T-helper 17 cell (primary cell): ENCODE measurements around the gene HUS1. TPM values are rescaled to one million over a fixed set of nuclear protein-coding genes. Genes with fewer than 3 reads are reported as not detected.
"Not testable (repeated sequence)": the region's sequence is repeated elsewhere in the genome, so short reads cannot be mapped to it uniquely, and the experiment has no call there.

Source experiments
- ATAC-seq: fragments of 150-1000 bp; cut with Tn5 transposase; 2 replicates; pipeline ENCODE4 v1.10.0; 2021; ENCODE audit warnings: mild to moderate bottlenecking, moderate library complexity
- DNase-seq, 3 donors: peaks; one replicate each; pipeline versions ENCODE4 v3.0.0 to v3.0.0-alpha.2; 2020 to 2021
- H3K9me3 ChIP-seq: one replicate; pipeline ENCODE4 v1.7.0; 2013; ENCODE audit warnings: low read length, mild to moderate bottlenecking; ENCODE audit not compliant: control insufficient read depth, poor library complexity, severe bottlenecking
- H3K27ac Mint-ChIP-seq: one replicate; pipeline ENCODE4 v1.8.0; 2022; ENCODE audit warnings: mild to moderate bottlenecking, moderate library complexity, mixed read lengths
- H3K27me3 Mint-ChIP-seq: one replicate; pipeline ENCODE4 v1.8.0; 2022; ENCODE audit warnings: mixed read lengths
- H3K36me3 Mint-ChIP-seq: one replicate; pipeline ENCODE4 v1.8.0; 2022; ENCODE audit warnings: low read depth, mixed read lengths
- H3K4me1 Mint-ChIP-seq: one replicate; pipeline ENCODE4 v1.8.0; 2022; ENCODE audit warnings: mild to moderate bottlenecking, mixed read lengths
- H3K4me3 Mint-ChIP-seq: one replicate; pipeline ENCODE4 v1.8.0; 2022; ENCODE audit warnings: mild to moderate bottlenecking, moderate library complexity, mixed read lengths
- total RNA-seq, 4 donors: library from RNA in 2 of 4; stranded (reverse) in 2 of 4; gene quantifications; one replicate each; pipeline ENCODE4 v1.2.3 and lab custom pipeline; 2022 to 2026

Gene HUS1
- total RNA-seq, 2 donors from 2014 or later, result 57.7 to 65.1 TPM

GRCh38 chr7:47992446-47992845, 13.0 kb upstream of the HUS1 start:
- peak overlapping the region; percentile 98 for H3K27ac Mint-ChIP-seq
- peaks cover 21% of the 10 kb centered on the region for H3K4me1 Mint-ChIP-seq
- DNase-seq, result no peak
- H3K36me3 Mint-ChIP-seq, result no peaks in the 10 kb centered on the region
- peak overlapping the region; percentile 98 for H3K4me3 Mint-ChIP-seq
- no peak for ATAC-seq
- no peaks in the 10 kb centered on the region for H3K27me3 Mint-ChIP-seq
- H3K9me3 ChIP-seq, result no peaks in the 10 kb centered on the region

- Mint-ChIP-seq H3K36me3 (no peaks in the 10 kb centered on the region), H3K4me3 (peak overlapping the region; percentile 98), H3K4me1 (peaks cover 21% of the 10 kb centered on the region), H3K27me3 (no peaks in the 10 kb centered on the region), H3K27ac (peak overlapping the region; percentile 98)
- DNase-seq, result peak; percentile 65 to 68 (median 67)
- H3K9me3 ChIP-seq, result no peaks in the 10 kb centered on the region
- peak; percentile 98 for ATAC-seq
These were observed 12.4 kb upstream of the HUS1 start for GRCh38 chr7:47991741-47992311.

- ATAC-seq (no peak), DNase-seq (no peak)
- H3K9me3 ChIP-seq, result no peaks in the 10 kb centered on the region
- Mint-ChIP-seq H3K4me1 (peaks cover 21% of the 10 kb centered on the region), H3K27me3 (no peaks in the 10 kb centered on the region), H3K4me3 (peak overlapping the region; percentile 98), H3K36me3 (no peaks in the 10 kb centered on the region), H3K27ac (peak overlapping the region; percentile 98)
These were observed 11.9 kb upstream of the HUS1 start for GRCh38 chr7:47991270-47991669.

GRCh38 chr7:47990592-47990991, 11.2 kb upstream of the HUS1 start:
- H3K27ac Mint-ChIP-seq, result peak overlapping the region; percentile 98
- H3K9me3 ChIP-seq, result no peaks in the 10 kb centered on the region
- peaks cover 21% of the 10 kb centered on the region for H3K4me1 Mint-ChIP-seq
- H3K4me3 Mint-ChIP-seq, result no peak overlapping the region
- H3K36me3 Mint-ChIP-seq, result no peaks in the 10 kb centered on the region
- no peaks in the 10 kb centered on the region for H3K27me3 Mint-ChIP-seq
- DNase-seq, result no peak
- ATAC-seq, result no peak

- DNase-seq, H3K9me3 ChIP-seq, H3K27me3 Mint-ChIP-seq, ATAC-seq, H3K36me3 Mint-ChIP-seq, H3K4me3 Mint-ChIP-seq: not testable (repeated sequence)
- H3K4me1 Mint-ChIP-seq, result peaks cover 21% of the 10 kb centered on the region
- H3K27ac Mint-ChIP-seq, result peak overlapping the region; percentile 98
These were observed 10.4 kb upstream of the HUS1 start for GRCh38 chr7:47989607-47990400.

- peaks cover 21% of the 10 kb centered on the region for H3K4me1 Mint-ChIP-seq
- no peaks in the 10 kb centered on the region for H3K27me3 Mint-ChIP-seq
- no peaks in the 10 kb centered on the region for H3K36me3 Mint-ChIP-seq
- ATAC-seq, result no peak
- H3K4me3 Mint-ChIP-seq, result no peak overlapping the region
- DNase-seq, result no peak
- no peaks in the 10 kb centered on the region for H3K9me3 ChIP-seq
- no peak overlapping the region for H3K27ac Mint-ChIP-seq
These were observed 9.3 kb upstream of the HUS1 start for GRCh38 chr7:47988496-47989386.

GRCh38 chr7:47982610-47983009, 3.2 kb upstream of the HUS1 start:
- no peaks in the 10 kb centered on the region for H3K9me3 ChIP-seq
- Mint-ChIP-seq H3K27ac (no peak overlapping the region), H3K36me3 (peaks cover 5% of the 10 kb centered on the region), H3K4me3 (no peak overlapping the region), H3K4me1 (peaks cover 17% of the 10 kb centered on the region), H3K27me3 (no peaks in the 10 kb centered on the region)
- DNase-seq (no peak), ATAC-seq (no peak)

- not testable (repeated sequence) for H3K9me3 ChIP-seq, ATAC-seq, H3K4me3 Mint-ChIP-seq, H3K27me3 Mint-ChIP-seq, DNase-seq
- Mint-ChIP-seq H3K36me3 (peaks cover 10% of the 10 kb centered on the region), H3K27ac (peak overlapping the region; percentile 100), H3K4me1 (peaks cover 22% of the 10 kb centered on the region)
These were observed 1.2 kb upstream of the HUS1 start for GRCh38 chr7:47980648-47981047.

- ATAC-seq (no peak), DNase-seq (no peak)
- Mint-ChIP-seq H3K36me3 (peaks cover 10% of the 10 kb centered on the region), H3K4me3 (peak overlapping the region; percentile 100), H3K27ac (peak overlapping the region; percentile 100), H3K27me3 (no peaks in the 10 kb centered on the region), H3K4me1 (peaks cover 22% of the 10 kb centered on the region)
- H3K9me3 ChIP-seq, result no peaks in the 10 kb centered on the region
These were observed 392 bp upstream of the HUS1 start for GRCh38 chr7:47979832-47980181.

GRCh38 chr7:47978790-47979144, 648 bp downstream of the HUS1 start:
- Mint-ChIP-seq H3K4me3 (peak overlapping the region; percentile 100), H3K27me3 (no peaks in the 10 kb centered on the region), H3K36me3 (peaks cover 14% of the 10 kb centered on the region), H3K4me1 (peaks cover 27% of the 10 kb centered on the region), H3K27ac (peak overlapping the region; percentile 100)
- DNase-seq (no peak), ATAC-seq (no peak)
- no peaks in the 10 kb centered on the region for H3K9me3 ChIP-seq

GRCh38 chr7:47973739-47974138, 5.7 kb downstream of the HUS1 start:
- Mint-ChIP-seq H3K4me1 (peaks cover 45% of the 10 kb centered on the region), H3K36me3 (peaks cover 13% of the 10 kb centered on the region), H3K27me3 (no peaks in the 10 kb centered on the region), H3K4me3 (peak overlapping the region; percentile 19), H3K27ac (peak overlapping the region; percentile 88)
- ATAC-seq (peak; percentile 46), DNase-seq (no peak)
- no peaks in the 10 kb centered on the region for H3K9me3 ChIP-seq

GRCh38 chr7:47970761-47971160, 8.7 kb downstream of the HUS1 start:
- ATAC-seq (no peak), DNase-seq (no peak)
- Mint-ChIP-seq H3K4me1 (peaks cover 42% of the 10 kb centered on the region), H3K27me3 (no peaks in the 10 kb centered on the region), H3K36me3 (peaks cover 17% of the 10 kb centered on the region), H3K4me3 (no peak overlapping the region), H3K27ac (peak overlapping the region; percentile 84)
- no peaks in the 10 kb centered on the region for H3K9me3 ChIP-seq
